Measurements from ENCODE around the gene SFRP2.

SFRP2 gene

GRCh38 chr4:153765894-153766293, 23.0 kb downstream of the SFRP2 start:
- no peak for TF ChIP-seq CTCF (IDR thresholded peaks at IDR 0.05; ENCODE audit: low read depth, low read length, missing control alignments)
- no peak overlapping the region for H3K4me3 ChIP-seq (replicated peaks; ENCODE audit: low read depth, low read length)
- no peak for DNase-seq (ENCODE audit: extremely low read depth, low read depth)

GRCh38 chr4:153764601-153765368, 24.1 kb downstream of the SFRP2 start:
- peak; percentile 45 for DNase-seq (ENCODE audit: extremely low read depth, low read depth)
- H3K4me3 ChIP-seq (replicated peaks; ENCODE audit: low read depth, low read length): no peak overlapping the region
- TF ChIP-seq CTCF (IDR thresholded peaks at IDR 0.05; ENCODE audit: low read depth, low read length, missing control alignments): no peak

GRCh38 chr4:153763404-153763803, 25.5 kb downstream of the SFRP2 start:
- peak; percentile 41 for TF ChIP-seq CTCF (IDR thresholded peaks at IDR 0.05; ENCODE audit: low read depth, low read length, missing control alignments)
- H3K4me3 ChIP-seq (replicated peaks; ENCODE audit: low read depth, low read length): no peak overlapping the region
- no peak for DNase-seq (ENCODE audit: extremely low read depth, low read depth)

- H3K4me3 ChIP-seq (replicated peaks; ENCODE audit: low read depth, low read length): peak within 1 kb of the TSS; percentile 50
- no peak for DNase-seq (ENCODE audit: extremely low read depth, low read depth)
- no peak for TF ChIP-seq CTCF (IDR thresholded peaks at IDR 0.05; ENCODE audit: low read depth, low read length, missing control alignments)
Observed at GRCh38 chr4:153759407-153760316, 29.2 kb downstream of the SFRP2 start, which contains the start of gene RNF175. RNF175 (minus strand) TSS chr4:153760024; CDS start chr4:153759862, 162 bp downstream.

- no peak for DNase-seq (ENCODE audit: extremely low read depth, low read depth)
- TF ChIP-seq CTCF (IDR thresholded peaks at IDR 0.05; ENCODE audit: low read depth, low read length, missing control alignments): no peak
- peak overlapping the region; percentile 50 for H3K4me3 ChIP-seq (replicated peaks; ENCODE audit: low read depth, low read length)
Observed at GRCh38 chr4:153758688-153759406, 30.0 kb downstream of the SFRP2 start.

GRCh38 chr4:153758136-153758535, 30.7 kb downstream of the SFRP2 start:
- no peak for TF ChIP-seq CTCF (IDR thresholded peaks at IDR 0.05; ENCODE audit: low read depth, low read length, missing control alignments)
- no peak overlapping the region for H3K4me3 ChIP-seq (replicated peaks; ENCODE audit: low read depth, low read length)
- DNase-seq (ENCODE audit: extremely low read depth, low read depth): no peak

Measured in HFF-Myc (cell line).